Calu3 (cell line): Measurements from ENCODE around the gene SUPT6H. TPM values are rescaled to one million over a fixed set of nuclear protein-coding genes. Genes with fewer than 3 reads are reported as not detected.

Experiments used
- BruUV-seq: library from RNA; stranded (reverse); fragments of 400-500 nt; replicated peaks from 2 replicates; lab custom pipeline; 2021; lab: Mats Ljungman, UMichigan
- CTCF ChIA-PET: fragments of 300-600 bp; sonication (Branson Sonifier 250); formaldehyde crosslinking; loops from one replicate; lab custom pipeline; 2022; ENCODE audit warnings: antibody characterized with exemption; lab: Charles Lee
- DNase-seq: peaks from one replicate; pipeline ENCODE4 v3.0.0; 2022
- H3K27ac Mint-ChIP-seq: one replicate; pipeline ENCODE4 v1.8.0; 2022; ENCODE audit warnings: mixed read lengths; ENCODE audit not compliant: unreplicated experiment
- H3K27me3 Mint-ChIP-seq: one replicate; pipeline ENCODE4 v1.8.0; 2022; ENCODE audit warnings: mixed read lengths; ENCODE audit not compliant: unreplicated experiment
- H3K36me3 Mint-ChIP-seq: one replicate; pipeline ENCODE4 v1.8.0; 2022; ENCODE audit warnings: mild to moderate bottlenecking, moderate library complexity, mixed read lengths; ENCODE audit not compliant: insufficient read depth, unreplicated experiment
- H3K4me1 Mint-ChIP-seq: one replicate; pipeline ENCODE4 v1.8.0; 2022; ENCODE audit warnings: mild to moderate bottlenecking, low read depth, mixed read lengths; ENCODE audit not compliant: unreplicated experiment
- H3K4me3 Mint-ChIP-seq: one replicate; pipeline ENCODE4 v1.8.0; 2022; ENCODE audit warnings: mild to moderate bottlenecking, low read depth, moderate library complexity, mixed read lengths; ENCODE audit not compliant: unreplicated experiment
- H3K9me3 Mint-ChIP-seq: one replicate; pipeline ENCODE4 v1.8.0; 2022; ENCODE audit warnings: low read depth, mixed read lengths; ENCODE audit not compliant: unreplicated experiment
- intact Hi-C: fragments of 100-400 bp; cut with micrococcal nuclease; formaldehyde crosslinking; loops from one replicate; pipeline ENCODE4 v1.10.0; 2022; ENCODE audit not compliant: unreplicated experiment
- total RNA-seq: library from RNA; stranded (reverse); gene quantifications from 2 replicates; pipeline ENCODE4 v1.2.3, GENCODE V29; 2022
- TF ChIP-seq, protein P1 (sequence below): fragments of 200-600 bp; IDR thresholded peaks from one replicate; pipeline ENCODE4 v1.8.0; 2022; ENCODE audit warnings: antibody characterized with exemption; ENCODE audit not compliant: unreplicated experiment

SUPT6H gene
- total RNA-seq, 1 experiment from 2014 or later = 107 TPM

DNA sequence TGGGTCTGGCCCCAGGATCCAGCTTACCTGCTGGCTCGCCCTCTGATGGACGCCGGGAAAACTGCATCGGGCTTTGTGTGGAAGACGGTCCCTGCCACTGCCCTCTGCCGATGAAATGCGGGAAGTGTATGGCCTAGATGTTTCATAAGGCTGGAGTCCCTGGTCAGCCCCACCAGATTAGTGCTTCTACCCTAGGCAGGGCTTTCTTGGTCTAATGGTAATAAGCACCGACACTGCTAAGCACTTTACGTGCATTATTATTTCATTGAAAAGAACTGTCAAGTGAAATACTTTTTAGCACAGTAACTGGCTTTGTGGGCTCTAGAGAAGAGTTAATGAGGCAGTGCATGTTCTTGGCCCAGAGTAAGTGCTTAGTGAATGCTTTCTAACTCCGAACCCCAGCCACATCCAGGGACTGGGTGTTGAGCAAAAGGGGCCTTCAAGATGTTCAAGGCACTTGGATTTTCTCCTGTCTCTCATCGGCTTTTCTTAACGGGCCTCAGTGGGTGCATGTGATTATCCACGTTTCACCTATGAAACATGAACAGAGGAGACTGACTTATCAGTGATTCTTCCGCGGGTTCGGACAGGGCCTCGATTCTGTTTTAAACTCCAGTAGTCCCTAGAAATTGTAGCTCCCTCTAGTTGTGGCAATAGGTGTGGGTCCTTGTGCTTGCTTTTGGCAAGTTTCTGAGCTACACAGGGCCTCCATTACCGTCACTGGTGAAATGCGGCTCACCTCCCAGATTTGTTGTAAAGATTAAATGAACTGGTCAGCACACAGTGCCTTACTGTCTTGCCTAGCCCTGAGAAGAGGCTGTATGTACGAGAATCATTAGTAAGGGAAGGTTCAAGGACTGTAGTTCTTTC, 88.4 kb downstream of the SUPT6H start:
- peak; percentile 94 for DNase-seq
- Mint-ChIP-seq H3K27me3 (no peaks in the 10 kb centered on the region), H3K36me3 (peaks cover 93% of the 10 kb centered on the region), H3K4me3 (no peak overlapping the region), H3K4me1 (peaks cover 32% of the 10 kb centered on the region), H3K9me3 (no peaks in the 10 kb centered on the region), H3K27ac (peak overlapping the region; percentile 37)
- CTCF ChIA-PET = interaction anchor here (0.7 to 9.1 kb wide), 7 partner anchors 13 to 148 kb away, joined by 3 to 228 read pairs (median 4); partner anchors contain the start of genes NEK8, RPL23A and TLCD1
- intact Hi-C loops = loop anchor here (1.0 kb wide), 1 partner anchor 23 kb away; no protein-coding TSS in a partner anchor
- TF ChIP-seq, protein P1, sequence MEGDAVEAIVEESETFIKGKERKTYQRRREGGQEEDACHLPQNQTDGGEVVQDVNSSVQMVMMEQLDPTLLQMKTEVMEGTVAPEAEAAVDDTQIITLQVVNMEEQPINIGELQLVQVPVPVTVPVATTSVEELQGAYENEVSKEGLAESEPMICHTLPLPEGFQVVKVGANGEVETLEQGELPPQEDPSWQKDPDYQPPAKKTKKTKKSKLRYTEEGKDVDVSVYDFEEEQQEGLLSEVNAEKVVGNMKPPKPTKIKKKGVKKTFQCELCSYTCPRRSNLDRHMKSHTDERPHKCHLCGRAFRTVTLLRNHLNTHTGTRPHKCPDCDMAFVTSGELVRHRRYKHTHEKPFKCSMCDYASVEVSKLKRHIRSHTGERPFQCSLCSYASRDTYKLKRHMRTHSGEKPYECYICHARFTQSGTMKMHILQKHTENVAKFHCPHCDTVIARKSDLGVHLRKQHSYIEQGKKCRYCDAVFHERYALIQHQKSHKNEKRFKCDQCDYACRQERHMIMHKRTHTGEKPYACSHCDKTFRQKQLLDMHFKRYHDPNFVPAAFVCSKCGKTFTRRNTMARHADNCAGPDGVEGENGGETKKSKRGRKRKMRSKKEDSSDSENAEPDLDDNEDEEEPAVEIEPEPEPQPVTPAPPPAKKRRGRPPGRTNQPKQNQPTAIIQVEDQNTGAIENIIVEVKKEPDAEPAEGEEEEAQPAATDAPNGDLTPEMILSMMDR = peak; percentile 97
- TSS peak; percentile 19 for BruUV-seq

GRCh38 chr17:28751600-28752366, 89.8 kb downstream of the SUPT6H start:
- H3K36me3 Mint-ChIP-seq = peaks cover 93% of the 10 kb centered on the region
- intact Hi-C loops = no loop called here
- TF ChIP-seq, protein P1 = no peak
- CTCF ChIA-PET = interaction anchor here (0.7 to 9.1 kb wide), 3 partner anchors 12 to 79 kb away, joined by 4 to 228 read pairs (median 5); partner anchors contain the start of genes NEK8 and TLCD1
- H3K27ac Mint-ChIP-seq = no peak overlapping the region
- H3K27me3 Mint-ChIP-seq = no peaks in the 10 kb centered on the region
- no peaks in the 10 kb centered on the region for H3K9me3 Mint-ChIP-seq
- peaks cover 33% of the 10 kb centered on the region for H3K4me1 Mint-ChIP-seq
- no TSS peak for BruUV-seq
- no peak for DNase-seq
- H3K4me3 Mint-ChIP-seq = no peak overlapping the region

Other genes with a start within 250 kb of the SUPT6H start
- gene SLC13A2, start 188.6 kb upstream of the SUPT6H start, total RNA-seq = not detected in 2 replicates
- gene FOXN1, start 155.9 kb upstream of the SUPT6H start, total RNA-seq = not detected in 2 replicates
- 13.0 and 14.6 TPM in 2 replicates for gene UNC119, start 109.6 kb upstream of the SUPT6H start, total RNA-seq
- 50.9 and 59.2 TPM in 2 replicates for gene PIGS, start 90.7 kb upstream of the SUPT6H start, total RNA-seq
- 2.6 and 2.8 TPM in 2 replicates for gene ALDOC, start 85.3 kb upstream of the SUPT6H start, total RNA-seq
- gene SPAG5, start 63.2 kb upstream of the SUPT6H start, total RNA-seq = 69.3 and 82.1 TPM in 2 replicates
- 35.1 and 42.1 TPM in 2 replicates for gene RSKR, start 48.0 kb upstream of the SUPT6H start, total RNA-seq
- gene BLTP2, start 17.0 kb upstream of the SUPT6H start, total RNA-seq = 158 and 160 TPM in 2 replicates
- 58.0 and 75.1 TPM in 2 replicates for gene SDF2, start 299 bp upstream of the SUPT6H start, total RNA-seq
- 4.2 and 4.3 TPM in 2 replicates for gene PROCA1, start 49.7 kb downstream of the SUPT6H start, total RNA-seq
- gene RAB34, start 55.7 kb downstream of the SUPT6H start, total RNA-seq = 34.5 and 35.3 TPM in 2 replicates
- 1,148 and 1,217 TPM in 2 replicates for gene RPL23A, start 57.8 kb downstream of the SUPT6H start, total RNA-seq
- gene TLCD1, start 64.0 kb downstream of the SUPT6H start, total RNA-seq = 44.9 and 49.3 TPM in 2 replicates
- gene NEK8, start 66.6 kb downstream of the SUPT6H start, total RNA-seq = 10.8 and 11.4 TPM in 2 replicates
- 201 and 202 TPM in 2 replicates for gene TRAF4, start 81.8 kb downstream of the SUPT6H start, total RNA-seq
- 37.7 and 42.1 TPM in 2 replicates for gene FAM222B, start 180.6 kb downstream of the SUPT6H start, total RNA-seq
- gene ERAL1, start 192.8 kb downstream of the SUPT6H start, total RNA-seq = 47.2 and 48.4 TPM in 2 replicates
- gene FLOT2, start 235.5 kb downstream of the SUPT6H start, total RNA-seq = 152 and 155 TPM in 2 replicates
- gene DHRS13, start 240.9 kb downstream of the SUPT6H start, total RNA-seq = 19.2 and 23.2 TPM in 2 replicates